AG04450 (cell line): ENCODE data around the gene KLHL28. TPM values are rescaled to one million over a fixed set of nuclear protein-coding genes. Genes with fewer than 3 reads are reported as not detected.
A peak's percentile ranks its signal among the peaks of the same experiment; 100 is the strongest.

Experiments used
- CTCF ChIA-PET: fragments of 300-600, 350-600 bp; formaldehyde crosslinking; extraction: SDS; loops from one replicate; lab custom pipeline; 2022; ENCODE audit warnings: antibody characterized with exemption, inconsistent platforms; lab: Charles Lee
- POLR2A ChIA-PET: fragments of 350-600 bp; formaldehyde crosslinking; extraction: SDS; loops from one replicate; lab custom pipeline; 2021; ENCODE audit warnings: antibody characterized with exemption, inconsistent platforms; lab: Yijun Ruan, JAX
- DNase-seq: peaks from one replicate; pipeline ENCODE4 v3.0.0-alpha.2; 2011; ENCODE audit warnings: low read depth, low spot score
- H3K27ac ChIP-seq: one replicate; pipeline ENCODE4 v1.5.1; 2012; ENCODE audit warnings: low read depth, low read length, control low read depth
- H3K27me3 ChIP-seq: one replicate; pipeline ENCODE4 v1.6.0; 2012; ENCODE audit warnings: low read length; ENCODE audit not compliant: control insufficient read depth, insufficient read depth
- H3K4me3 ChIP-seq: 2 replicates; pipeline ENCODE4 v1.5.1; 2011; ENCODE audit warnings: mild to moderate bottlenecking, low read depth, low read length, control low read depth
- H3K9me3 ChIP-seq: 2 replicates; pipeline ENCODE4 v1.5.1; 2012; ENCODE audit warnings: low read length; ENCODE audit not compliant: control insufficient read depth, insufficient read depth
- CTCF ChIP-seq: IDR thresholded peaks from 2 replicates; pipeline ENCODE4 v1.5.1; 2011; ENCODE audit warnings: low read depth, low read length, control low read depth, inconsistent platforms
- polyA plus RNA-seq: library from polyadenylated mRNA; depleted of rRNA; stranded (reverse); fragments of >200 nt; gene quantifications from 2 replicates; pipeline ENCODE4 v1.2.3, GENCODE V29; 2011

Gene KLHL28
- polyA plus RNA-seq, 1 experiment: 5.9 TPM

GRCh38 chr14:44963775-44964380 is 2.1 kb upstream of the KLHL28 start:
- no peak for TF ChIP-seq CTCF
- no peaks in the 10 kb centered on the region; the same call in 1 of the 2 replicates for H3K9me3 ChIP-seq
- H3K27me3 ChIP-seq: no peaks in the 10 kb centered on the region
- DNase-seq: no peak
- ChIA-PET CTCF (interaction anchor here (0.7 kb wide), 1 partner anchor 46 kb away, joined by 4 read pairs; no protein-coding TSS in a partner anchor), POLR2A (no interaction called here)
- peak overlapping the region; percentile 86 for H3K4me3 ChIP-seq
- H3K27ac ChIP-seq: no peak overlapping the region

GRCh38 chr14:44963044-44963528 is 1.3 kb upstream of the KLHL28 start:
- Histone ChIP-seq H3K9me3 (no peaks in the 10 kb centered on the region), H3K27ac (peak overlapping the region; percentile 71), H3K27me3 (no peaks in the 10 kb centered on the region), H3K4me3 (peak overlapping the region; percentile 86)
- DNase-seq: no peak
- ChIA-PET POLR2A (interaction anchor here (1.7 kb wide), 2 partner anchors 49 to 173 kb away, joined by 5 read pairs; partner anchors contain the start of gene FANCM), CTCF (no interaction called here)
- TF ChIP-seq CTCF: no peak

- POLR2A ChIA-PET: interaction anchor here (0.7 to 1.7 kb wide), 8 partner anchors 17 to 291 kb away, joined by 3 to 6 read pairs (median 4); partner anchors contain the start of genes FANCM, FKBP3 and MIS18BP1
- CTCF ChIA-PET: no interaction called here
- DNase-seq: peak; percentile 15
- Histone ChIP-seq H3K27ac (peak overlapping the region; percentile 71), H3K4me3 (peak overlapping the region; percentile 86), H3K27me3 (no peaks in the 10 kb centered on the region), H3K9me3 (no peaks in the 10 kb centered on the region)
- TF ChIP-seq CTCF: no peak
Measured at GRCh38 chr14:44962334-44963043, 742 bp upstream of the KLHL28 start.

- no peak for TF ChIP-seq CTCF
- Histone ChIP-seq H3K9me3 (no peaks in the 10 kb centered on the region), H3K27ac (peak overlapping the region; percentile 92), H3K27me3 (no peaks in the 10 kb centered on the region), H3K4me3 (peak overlapping the region; percentile 98)
- ChIA-PET POLR2A (interaction anchor here (0.6 to 1.7 kb wide), 9 partner anchors 47 to 292 kb away, joined by 3 to 6 read pairs (median 5); partner anchors contain the start of genes FANCM, FKBP3, MIS18BP1 and PRPF39), CTCF (no interaction called here)
- DNase-seq: peak; percentile 20
Measured at GRCh38 chr14:44961151-44961553, 595 bp downstream of the KLHL28 start.
